ENCODE measurements around the gene C15orf40.

GRCh38 chr15:83046558-83047127 lies 35.2 kb upstream of the C15orf40 start:
- TF ChIP-seq GATA2 (IDR thresholded peaks at IDR 0.05; ENCODE audit: low read depth, low read length) (no peak), GATA3 (IDR thresholded peaks at IDR 0.05; ENCODE audit: low read depth, low read length) (no peak)
